ENCODE data around the gene ANKRD10. TPM values are rescaled to one million over a fixed set of nuclear protein-coding genes. Genes with fewer than 3 reads are reported as not detected.

The ANKRD10 gene
- total RNA-seq, 5 donors from 2014 or later (not counting 1 experiment from before 2014, with no cell fraction given) = 93.7 to 133 (median 104) TPM

DNA sequence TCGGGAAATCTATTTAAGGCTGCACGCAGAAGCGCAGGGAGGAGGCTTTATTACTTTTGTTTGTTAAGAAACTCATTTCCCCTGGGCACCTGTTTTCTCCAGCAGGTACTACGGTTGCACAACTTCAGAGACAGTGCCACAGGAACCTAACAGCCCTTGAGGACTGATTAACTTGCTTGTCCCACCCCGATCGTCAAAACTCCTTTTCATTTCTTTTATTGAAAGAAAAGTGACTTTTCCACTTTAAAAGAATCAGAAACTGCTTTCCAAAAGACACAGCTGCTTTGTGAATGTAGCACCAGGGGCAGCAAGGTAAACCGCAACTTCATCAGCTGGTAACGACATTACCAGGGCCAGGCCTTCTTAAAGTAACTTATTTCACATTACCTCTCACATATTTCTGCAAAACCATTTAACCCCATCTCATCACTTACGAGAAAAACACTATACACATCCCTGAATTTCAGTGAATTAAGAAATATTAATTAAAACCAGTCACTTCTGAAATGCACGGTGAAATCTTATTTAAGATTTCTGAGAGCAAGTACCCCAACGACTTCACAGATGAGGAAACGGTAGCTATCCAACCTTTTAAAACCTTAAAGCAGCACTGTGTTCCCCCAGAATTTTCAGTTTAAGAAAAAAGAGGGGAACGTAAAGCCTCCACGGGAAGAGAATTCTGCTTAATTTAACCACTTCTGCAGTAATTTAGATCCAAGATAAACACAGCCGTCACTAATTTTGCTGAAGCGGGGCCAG, 1.4 kb downstream of the ANKRD10 start:
- H3K9me3 Mint-ChIP-seq = no peaks in the 10 kb centered on the region
- ChIA-PET POLR2A (interaction anchor here in 1 of 2 donors (0.8 kb wide), 1 partner anchor 30 kb away, joined by 3 read pairs; no protein-coding TSS in a partner anchor), CTCF (interaction anchor here (0.7 to 0.9 kb wide), 2 partner anchors 9 to 1942 kb away, joined by 3 read pairs; no protein-coding TSS in a partner anchor)
- peaks cover 53 to 61% (median 59%) of the 10 kb centered on the region in 3 donors for H3K4me1 Mint-ChIP-seq
- peak overlapping the region; percentile 89 to 91 for H3K27ac Mint-ChIP-seq
- no peaks in the 10 kb centered on the region for H3K27me3 Mint-ChIP-seq
- H3K4me1 ChIP-seq (ENCODE audit: control insufficient read depth in 1 of 2, extremely low read depth in 1 of 2, insufficient read depth in 2 of 2, low read length in 2 of 2) = peaks cover 23 to 26% of the 10 kb centered on the region in 2 experiments
- H3K36me3 Mint-ChIP-seq = peaks cover 21% of the 10 kb centered on the region
- peak overlapping the region; percentile 37 for H3K27ac ChIP-seq (ENCODE audit: low read length)
- 3% methylated on average over 8 of the region's 16 CpGs for WGBS (ENCODE audit: insufficient coverage)
- peak overlapping the region; percentile 89 to 92 (median 90) for H3K4me3 Mint-ChIP-seq
- H3K9me3 ChIP-seq = no peaks in the 10 kb centered on the region
- peak overlapping the region; percentile 70 to 89 for H3K4me3 ChIP-seq (ENCODE audit: control insufficient read depth in 1 of 2, extremely low read depth in 1 of 2, low read length in 1 of 2)
- peak in 11 of 35 experiments; percentile 2 to 54 (median 9) for DNase-seq
- no peak for ATAC-seq (replicated peaks in 1 of 4)
- H3K36me3 ChIP-seq (ENCODE audit: control insufficient read depth in 2 of 2, extremely low read depth in 1 of 2, insufficient read depth in 1 of 2, low read length in 1 of 2) = peaks cover 0 to 18% of the 10 kb centered on the region in 2 donors
- no peaks in the 10 kb centered on the region for H3K27me3 ChIP-seq (replicated peaks in 1 of 2; ENCODE audit: control insufficient read depth in 2 of 2, extremely low read depth in 1 of 2, insufficient read depth in 2 of 2, low read length in 1 of 2)

GRCh38 chr13:110912651-110913051, 2.2 kb downstream of the ANKRD10 start:
- no peak overlapping the region for H3K4me3 ChIP-seq (ENCODE audit: control insufficient read depth in 1 of 2, extremely low read depth in 1 of 2, low read length in 1 of 2)
- DNase-seq (no peak), ATAC-seq (replicated peaks in 1 of 4) (no peak)
- peaks cover 23 to 26% of the 10 kb centered on the region in 2 experiments for H3K4me1 ChIP-seq (ENCODE audit: control insufficient read depth in 1 of 2, extremely low read depth in 1 of 2, insufficient read depth in 2 of 2, low read length in 2 of 2)
- no peaks in the 10 kb centered on the region for H3K27me3 Mint-ChIP-seq
- peaks cover 0 to 24% of the 10 kb centered on the region in 2 donors for H3K36me3 ChIP-seq (ENCODE audit: control insufficient read depth in 2 of 2, extremely low read depth in 1 of 2, insufficient read depth in 1 of 2, low read length in 1 of 2)
- peak overlapping the region; percentile 89 to 92 (median 90) for H3K4me3 Mint-ChIP-seq
- no peaks in the 10 kb centered on the region for H3K27me3 ChIP-seq (replicated peaks in 1 of 2; ENCODE audit: control insufficient read depth in 2 of 2, extremely low read depth in 1 of 2, insufficient read depth in 2 of 2, low read length in 1 of 2)
- peaks cover 26% of the 10 kb centered on the region for H3K36me3 Mint-ChIP-seq
- peaks cover 57 to 68% (median 67%) of the 10 kb centered on the region in 3 donors for H3K4me1 Mint-ChIP-seq
- H3K27ac Mint-ChIP-seq = peak overlapping the region; percentile 19 to 91
- POLR2A ChIA-PET = no interaction called here
- 49% methylated on average over 3 of the region's 10 CpGs for WGBS (ENCODE audit: insufficient coverage)
- CTCF ChIA-PET = no interaction called here
- H3K27ac ChIP-seq (ENCODE audit: low read length) = no peak overlapping the region
- H3K9me3 ChIP-seq = no peaks in the 10 kb centered on the region
- H3K9me3 Mint-ChIP-seq = no peaks in the 10 kb centered on the region

DNA sequence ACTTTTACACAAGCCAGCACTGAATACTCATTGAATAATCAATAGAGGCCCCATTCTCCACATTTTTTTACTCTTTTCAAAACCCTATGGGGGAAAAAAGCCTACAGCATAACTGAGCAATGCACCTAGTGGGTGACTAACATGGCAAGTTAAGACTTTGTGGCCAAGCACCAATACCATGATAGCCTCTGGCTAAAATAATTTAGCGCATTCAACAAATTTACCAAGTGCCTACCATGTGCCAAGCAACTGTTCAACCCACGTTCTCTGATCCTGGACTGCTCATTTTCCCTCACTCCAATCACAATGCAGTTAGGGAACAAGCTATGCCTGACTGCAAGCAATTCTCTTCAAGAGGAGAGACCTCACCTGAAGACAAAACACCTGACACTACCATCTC, 3.0 kb downstream of the ANKRD10 start:
- Histone ChIP-seq H3K4me1 (ENCODE audit: control insufficient read depth in 1 of 2, extremely low read depth in 1 of 2, insufficient read depth in 2 of 2, low read length in 2 of 2) (peaks cover 23 to 26% of the 10 kb centered on the region in 2 experiments), H3K27me3 (replicated peaks in 1 of 2; ENCODE audit: control insufficient read depth in 2 of 2, extremely low read depth in 1 of 2, insufficient read depth in 2 of 2, low read length in 1 of 2) (no peaks in the 10 kb centered on the region), H3K36me3 (ENCODE audit: control insufficient read depth in 2 of 2, extremely low read depth in 1 of 2, insufficient read depth in 1 of 2, low read length in 1 of 2) (peaks cover 0 to 27% of the 10 kb centered on the region in 2 donors), H3K9me3 (no peaks in the 10 kb centered on the region), H3K4me3 (ENCODE audit: control insufficient read depth in 1 of 2, extremely low read depth in 1 of 2, low read length in 1 of 2) (no peak overlapping the region), H3K27ac (ENCODE audit: low read length) (no peak overlapping the region)
- H3K4me3 Mint-ChIP-seq = peak overlapping the region; percentile 89 to 92 (median 90)
- ChIA-PET POLR2A (no interaction called here), CTCF (no interaction called here)
- H3K4me1 Mint-ChIP-seq = peaks cover 64 to 73% (median 72%) of the 10 kb centered on the region in 3 donors
- peaks cover 27% of the 10 kb centered on the region for H3K36me3 Mint-ChIP-seq
- ATAC-seq (replicated peaks in 1 of 4) (no peak), DNase-seq (no peak)
- H3K27me3 Mint-ChIP-seq = no peaks in the 10 kb centered on the region
- H3K27ac Mint-ChIP-seq = peak overlapping the region in 1 of 2 donors; percentile 16
- H3K9me3 Mint-ChIP-seq = no peaks in the 10 kb centered on the region
- 90% methylated on average over 2 of the region's 2 CpGs for WGBS (ENCODE audit: insufficient coverage)

GRCh38 chr13:110910013-110910890, 4.6 kb downstream of the ANKRD10 start:
- H3K4me3 Mint-ChIP-seq = no peak overlapping the region
- H3K9me3 ChIP-seq = no peaks in the 10 kb centered on the region
- H3K27ac Mint-ChIP-seq = no peak overlapping the region
- no peaks in the 10 kb centered on the region for H3K27me3 Mint-ChIP-seq
- H3K27ac ChIP-seq (ENCODE audit: low read length) = no peak overlapping the region
- no peak overlapping the region for H3K4me3 ChIP-seq (ENCODE audit: control insufficient read depth in 1 of 2, extremely low read depth in 1 of 2, low read length in 1 of 2)
- no peaks in the 10 kb centered on the region for H3K27me3 ChIP-seq (replicated peaks in 1 of 2; ENCODE audit: control insufficient read depth in 2 of 2, extremely low read depth in 1 of 2, insufficient read depth in 2 of 2, low read length in 1 of 2)
- 93% methylated on average over 6 of the region's 14 CpGs for whole genome bisulfite sequencing (ENCODE audit: insufficient coverage)
- ATAC-seq (replicated peaks in 1 of 4) (no peak), DNase-seq (no peak)
- ChIA-PET CTCF (no interaction called here), POLR2A (no interaction called here)
- peaks cover 76 to 77% (median 76%) of the 10 kb centered on the region in 3 donors for H3K4me1 Mint-ChIP-seq
- peaks cover 4 to 36% of the 10 kb centered on the region in 2 donors for H3K36me3 ChIP-seq (ENCODE audit: control insufficient read depth in 2 of 2, extremely low read depth in 1 of 2, insufficient read depth in 1 of 2, low read length in 1 of 2)
- peaks cover 19% of the 10 kb centered on the region in 2 experiments for H3K4me1 ChIP-seq (ENCODE audit: control insufficient read depth in 1 of 2, extremely low read depth in 1 of 2, insufficient read depth in 2 of 2, low read length in 2 of 2)
- H3K9me3 Mint-ChIP-seq = no peaks in the 10 kb centered on the region
- H3K36me3 Mint-ChIP-seq = peaks cover 42% of the 10 kb centered on the region

DNA sequence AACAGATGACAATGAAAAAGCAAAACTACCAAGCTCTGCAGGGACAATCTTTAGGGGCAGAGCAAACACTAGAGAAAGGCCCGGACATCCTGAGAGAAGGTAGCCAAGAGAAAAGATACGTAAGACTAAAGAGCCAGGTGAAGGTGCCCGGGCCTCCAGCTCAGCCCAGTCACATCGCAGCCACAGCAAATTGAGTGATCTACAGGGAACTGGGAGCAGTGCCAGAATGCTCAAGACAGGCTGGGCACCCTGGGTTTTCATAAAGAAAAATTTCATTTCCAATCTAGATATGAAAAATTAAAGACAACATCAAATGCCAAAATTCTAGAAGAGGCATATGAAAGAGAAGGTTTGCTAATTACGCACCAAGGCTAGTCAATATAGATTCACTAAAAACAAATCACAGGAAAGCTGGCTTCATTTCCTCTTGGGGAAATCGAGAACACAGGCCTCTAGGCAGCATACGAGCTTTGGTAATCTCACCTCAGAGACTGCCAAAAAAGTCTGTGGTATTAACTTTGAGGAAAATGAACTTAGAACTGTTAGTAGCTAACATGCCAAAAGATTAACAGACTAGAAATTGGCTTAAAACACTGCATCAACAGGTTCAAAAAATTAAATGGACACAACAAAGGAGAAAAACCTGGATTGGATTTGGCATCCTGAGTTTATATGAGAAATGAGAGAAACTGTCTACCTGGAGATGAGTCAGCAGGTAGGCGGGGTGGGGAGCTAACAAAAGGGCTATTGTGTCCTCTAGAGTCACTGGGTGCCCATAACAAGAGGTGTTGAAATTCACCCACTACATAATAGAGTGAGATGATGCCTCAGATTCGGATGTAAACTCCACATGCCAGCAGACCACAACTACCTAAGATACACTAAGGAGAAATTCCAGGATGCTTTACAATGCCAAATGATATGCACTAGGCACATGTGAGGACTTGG, 6.6 kb downstream of the ANKRD10 start:
- Mint-ChIP-seq H3K4me1 (peaks cover 70 to 72% (median 71%) of the 10 kb centered on the region in 3 donors), H3K36me3 (peaks cover 52% of the 10 kb centered on the region), H3K27me3 (no peaks in the 10 kb centered on the region), H3K9me3 (no peaks in the 10 kb centered on the region), H3K4me3 (no peak overlapping the region), H3K27ac (peak overlapping the region in 1 of 2 donors; percentile 6)
- H3K36me3 ChIP-seq (ENCODE audit: control insufficient read depth in 2 of 2, extremely low read depth in 1 of 2, insufficient read depth in 1 of 2, low read length in 1 of 2) = peaks cover 4 to 42% of the 10 kb centered on the region in 2 donors
- H3K27me3 ChIP-seq (replicated peaks in 1 of 2; ENCODE audit: control insufficient read depth in 2 of 2, extremely low read depth in 1 of 2, insufficient read depth in 2 of 2, low read length in 1 of 2) = no peaks in the 10 kb centered on the region
- WGBS (ENCODE audit: insufficient coverage) = 92% methylated on average over 2 of the region's 9 CpGs
- no peak overlapping the region for H3K27ac ChIP-seq (ENCODE audit: low read length)
- ATAC-seq (replicated peaks in 1 of 4) (no peak), DNase-seq (no peak)
- CTCF ChIA-PET = interaction anchor here in 1 of 2 donors (1.0 kb wide), 1 partner anchor 20 kb away, joined by 3 read pairs; no protein-coding TSS in a partner anchor
- no peaks in the 10 kb centered on the region for H3K9me3 ChIP-seq
- no peak overlapping the region for H3K4me3 ChIP-seq (ENCODE audit: control insufficient read depth in 1 of 2, extremely low read depth in 1 of 2, low read length in 1 of 2)
- POLR2A ChIA-PET = no interaction called here
- peaks cover 14 to 16% of the 10 kb centered on the region in 2 experiments for H3K4me1 ChIP-seq (ENCODE audit: control insufficient read depth in 1 of 2, extremely low read depth in 1 of 2, insufficient read depth in 2 of 2, low read length in 2 of 2)

Measured in T-cell (primary cell).